SK-N-MC (cell line): ENCODE results near the gene FRMD3.

ENCODE experiments used
- EZH2 ChIP-seq: fragments of 200-600 bp; sonication (generic); IDR thresholded peaks from one replicate; pipeline ENCODE4 v1.6.1; 2017; ENCODE audit warnings: antibody characterized with exemption
- FOXP2 ChIP-seq: optimal IDR thresholded peaks from 2 replicates; pipeline ENCODE3; 2011; ENCODE audit warnings: mild to moderate bottlenecking, moderate library complexity; ENCODE audit not compliant: insufficient read depth; ENCODE audit errors: extremely low read length, control extremely low read depth
- POLR2AphosphoS5 ChIP-seq: IDR thresholded peaks from 2 replicates; pipeline ENCODE4 v1.6.1; 2012; ENCODE audit warnings: mild to moderate bottlenecking, low read depth, low read length, borderline replicate concordance

DNA sequence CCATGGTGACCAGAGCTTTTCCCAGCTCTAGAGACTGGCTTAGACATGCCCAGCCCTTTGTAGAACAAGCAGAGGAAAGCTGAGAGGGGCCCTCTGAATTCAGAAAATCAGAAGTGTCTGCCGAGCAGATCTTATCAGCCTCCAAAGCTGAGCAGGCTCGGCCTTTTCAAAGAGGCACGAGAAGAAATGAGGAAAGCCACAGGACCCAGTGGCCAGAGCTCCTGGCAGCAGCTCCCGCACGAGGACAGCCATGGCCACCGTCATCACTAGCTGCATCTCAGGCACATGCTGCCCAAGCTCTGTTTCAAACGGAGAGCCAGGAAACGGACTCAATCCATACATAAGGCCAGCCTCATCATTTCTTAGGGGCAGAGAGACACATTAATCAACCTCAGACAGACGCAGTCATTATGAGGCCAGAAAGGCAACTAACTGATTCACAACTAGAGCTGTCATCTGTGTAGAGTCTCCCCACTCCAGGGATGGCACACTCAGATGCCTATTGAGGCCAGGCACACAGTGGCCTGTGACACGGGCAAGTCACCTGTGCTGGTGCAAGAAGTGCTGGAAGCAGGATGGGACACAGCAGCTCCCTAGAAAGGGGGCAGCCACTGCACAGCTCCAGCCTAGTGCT lies 194.7 kb downstream of the FRMD3 start:
- TF ChIP-seq EZH2 (no peak), POLR2AphosphoS5 (no peak), FOXP2 (no peak)
